GM21526 (cell line): ENCODE results near the gene ATPAF2.

Experiments
- ATAC-seq: cut with Tn5 transposase; IDR thresholded peaks from one replicate; pipeline ENCODE4 v1.9.1; 2021; ENCODE audit warnings: moderate library complexity; ENCODE audit not compliant: unreplicated experiment, low FRiP score

The ATPAF2 gene

GRCh38 chr17:18038861-18039534, at the start of gene ATPAF2, which contains the start of gene GID4:
TSS of gene ATPAF2 (minus strand) at chr17:18039168. CDS start at chr17:18039013, 155 bp downstream.
TSS of gene GID4 (plus strand) at chr17:18039408. CDS start at chr17:18039465, 57 bp downstream.
- ATAC-seq = peak; percentile 77

- peak; percentile 78 for ATAC-seq
Measured at GRCh38 chr17:18087610-18088491, 48.9 kb upstream of the ATPAF2 start, which contains the start of gene DRG2. TSS of gene DRG2 (plus strand) at chr17:18087948. CDS start at chr17:18088024, 76 bp downstream.

- no peak for ATAC-seq
Measured at GRCh38 chr17:18084256-18084655, 45.3 kb upstream of the ATPAF2 start.

- no peak for ATAC-seq
Measured at GRCh38 chr17:18079543-18079942, 40.6 kb upstream of the ATPAF2 start.

- no peak for ATAC-seq
Measured at GRCh38 chr17:18076936-18077335, 38.0 kb upstream of the ATPAF2 start.

GRCh38 chr17:18074566-18075272, 35.8 kb upstream of the ATPAF2 start:
- no peak for ATAC-seq

GRCh38 chr17:18071751-18072150, 32.8 kb upstream of the ATPAF2 start:
- ATAC-seq = no peak

GRCh38 chr17:18070861-18071340, 31.9 kb upstream of the ATPAF2 start:
- ATAC-seq = no peak

GRCh38 chr17:18069101-18069500, 30.1 kb upstream of the ATPAF2 start:
- no peak for ATAC-seq

GRCh38 chr17:18066866-18067265, 27.9 kb upstream of the ATPAF2 start:
- ATAC-seq = no peak

GRCh38 chr17:18065546-18065945, 26.6 kb upstream of the ATPAF2 start:
- no peak for ATAC-seq

GRCh38 chr17:18064053-18064452, 25.1 kb upstream of the ATPAF2 start:
- ATAC-seq = no peak

- no peak for ATAC-seq
Measured at GRCh38 chr17:18059283-18059682, 20.3 kb upstream of the ATPAF2 start.

GRCh38 chr17:18056214-18056613, 17.2 kb upstream of the ATPAF2 start:
- no peak for ATAC-seq

- no peak for ATAC-seq
Measured at GRCh38 chr17:18055597-18055996, 16.6 kb upstream of the ATPAF2 start.

GRCh38 chr17:18045691-18046350, 6.9 kb upstream of the ATPAF2 start:
- ATAC-seq = no peak

- ATAC-seq = no peak
Measured at GRCh38 chr17:18044609-18045008, 5.6 kb upstream of the ATPAF2 start.

GRCh38 chr17:18043491-18043890, 4.5 kb upstream of the ATPAF2 start:
- no peak for ATAC-seq

GRCh38 chr17:18042983-18043382, 4.0 kb upstream of the ATPAF2 start:
- no peak for ATAC-seq

- no peak for ATAC-seq
Measured at GRCh38 chr17:18041776-18042175, 2.8 kb upstream of the ATPAF2 start.
